Measurements from ENCODE around the gene PDGFRB.
A peak's percentile ranks its signal among the peaks of the same experiment; 100 is the strongest.
"Not testable (repeated sequence)": the region's sequence is repeated elsewhere in the genome, so short reads cannot be mapped to it uniquely, and the experiment has no call there.

PDGFRB gene

GRCh38 chr5:150112201-150113046 is 43.2 kb downstream of the PDGFRB start:
- no peak for DNase-seq

GRCh38 chr5:150111122-150111521 is 44.5 kb downstream of the PDGFRB start:
- DNase-seq: no peak

GRCh38 chr5:150109921-150110320 is 45.7 kb downstream of the PDGFRB start:
- DNase-seq: no peak

- no peak for DNase-seq
Observed at GRCh38 chr5:150108711-150109514, 46.7 kb downstream of the PDGFRB start.

GRCh38 chr5:150107909-150108447 is 47.7 kb downstream of the PDGFRB start:
- DNase-seq: no peak

- no peak for DNase-seq
Observed at GRCh38 chr5:150106674-150107426, 48.8 kb downstream of the PDGFRB start.

GRCh38 chr5:150105928-150106615 is 49.6 kb downstream of the PDGFRB start:
- DNase-seq: no peak

- DNase-seq: no peak
Observed at GRCh38 chr5:150104550-150104870, 51.1 kb downstream of the PDGFRB start.

- no peak for DNase-seq
Observed at GRCh38 chr5:150103678-150104549, 51.7 kb downstream of the PDGFRB start.

- no peak for DNase-seq
Observed at GRCh38 chr5:150101023-150101422, 54.6 kb downstream of the PDGFRB start.

- DNase-seq: no peak
Observed at GRCh38 chr5:150097152-150097551, 58.5 kb downstream of the PDGFRB start.

- DNase-seq: no peak
Observed at GRCh38 chr5:150092159-150092787, 63.4 kb downstream of the PDGFRB start.

- no peak for DNase-seq
Observed at GRCh38 chr5:150085950-150086715, 69.5 kb downstream of the PDGFRB start, which contains the start of gene CSF1R. Gene CSF1R (minus strand): TSS chr5:150086554. CDS start chr5:150086427, 127 bp downstream.

GRCh38 chr5:150085191-150085912 is 70.3 kb downstream of the PDGFRB start:
- no peak for DNase-seq

GRCh38 chr5:150084754-150085153 is 70.9 kb downstream of the PDGFRB start:
- not testable (repeated sequence) for DNase-seq

- DNase-seq: no peak
Observed at GRCh38 chr5:150082889-150083288, 72.8 kb downstream of the PDGFRB start.

GRCh38 chr5:150082374-150082773 is 73.3 kb downstream of the PDGFRB start:
- no peak for DNase-seq

GRCh38 chr5:150081541-150082283 is 73.9 kb downstream of the PDGFRB start:
- peak; percentile 36 for DNase-seq

All from CD4-positive, alpha-beta T cell treated with Interferon gamma for 1 hour (primary cell).